H1 (cell line): Measurements from ENCODE around the gene DISC1. TPM values are rescaled to one million over a fixed set of nuclear protein-coding genes. Genes with fewer than 3 reads are reported as not detected.

Source experiments
- CTCF ChIA-PET: fragments of 300-600 bp; sonication (Branson Sonifier 250); formaldehyde crosslinking; loops from one replicate; lab custom pipeline; 2021; ENCODE audit not compliant: partially characterized antibody; lab: Charles Lee
- POLR2A ChIA-PET: fragments of 300-600 bp; sonication (Branson Sonifier 250); formaldehyde crosslinking; loops from one replicate; lab custom pipeline; 2021; ENCODE audit warnings: inconsistent platforms; ENCODE audit not compliant: partially characterized antibody; lab: Charles Lee
- DNase-seq, 2 experiments: peaks; one replicate each; pipeline versions ENCODE4 v3.0.0 to v3.0.0-alpha.2; 2010 to 2022; ENCODE audit warnings: low spot score in 2 of 2, low read depth in 1 of 2, mixed read lengths in 1 of 2
- FAIRE-seq: peaks from 2 replicates; lab custom pipeline; 2011; peaks lifted over from hg19 to GRCh38; lab: Jason Lieb, UNC
- H2AFZ ChIP-seq: 2 replicates; pipeline ENCODE4 v1.8.1; 2012; ENCODE audit warnings: low read length, inconsistent platforms
- H2AK5ac ChIP-seq: 2 replicates; pipeline ENCODE4 v1.6.1; 2013; ENCODE audit warnings: low read depth, low read length
- H2BK120ac ChIP-seq: replicated peaks from 2 replicates; pipeline ENCODE3; 2013; ENCODE audit warnings: low read depth, low read length, inconsistent platforms
- H2BK12ac ChIP-seq: 2 replicates; pipeline ENCODE4 v1.6.1; 2013; ENCODE audit warnings: low read depth, low read length
- H2BK15ac ChIP-seq: 2 replicates; pipeline ENCODE4 v1.6.1; 2013; ENCODE audit warnings: low read length
- H2BK20ac ChIP-seq: 2 replicates; pipeline ENCODE4 v1.6.1; 2013; ENCODE audit warnings: low read length
- H2BK5ac ChIP-seq: 2 replicates; pipeline ENCODE4 v1.6.1; 2013; ENCODE audit warnings: low read depth, low read length
- H3K14ac ChIP-seq: 2 replicates; pipeline ENCODE4 v1.6.1; 2013; ENCODE audit warnings: inconsistent platforms; ENCODE audit not compliant: insufficient read length
- H3K18ac ChIP-seq: 2 replicates; pipeline ENCODE4 v1.6.1; 2013; ENCODE audit warnings: low read length; ENCODE audit errors: extremely low read depth
- H3K23ac ChIP-seq: 2 replicates; pipeline ENCODE4 v1.6.1; 2013; ENCODE audit warnings: inconsistent platforms; ENCODE audit not compliant: insufficient read length
- H3K23me2 ChIP-seq: 2 replicates; pipeline ENCODE4 v1.6.1; 2013; ENCODE audit warnings: low read depth, low read length
- H3K27ac ChIP-seq: 2 replicates; pipeline ENCODE4 v1.6.1; 2011; ENCODE audit warnings: low read depth, low read length, inconsistent platforms
- H3K27me3 ChIP-seq, 4 experiments: replicated peaks in 1 of 4; 1 replicate in 1 of 4; 2 replicates in 3 of 4; pipeline versions ENCODE4 v1.6.1 to v1.8.1; 2011 to 2013; ENCODE audit warnings: low read length in 3 of 4, mild to moderate bottlenecking in 3 of 4, inconsistent platforms in 2 of 4, mixed read lengths in 2 of 4, moderate library complexity in 1 of 4; ENCODE audit not compliant: control insufficient read depth in 3 of 4, insufficient read depth in 3 of 4; ENCODE audit errors: extremely low read depth in 1 of 4
- H3K36me3 ChIP-seq, 4 experiments: 2 replicates each; pipeline versions ENCODE4 v1.6.1 to v1.8.1; 2011 to 2013; ENCODE audit warnings: mild to moderate bottlenecking in 4 of 4, low read length in 3 of 4, moderate library complexity in 2 of 4, control low read depth in 1 of 4, inconsistent platforms in 1 of 4; ENCODE audit not compliant: insufficient read depth in 4 of 4, control insufficient read depth in 2 of 4
- H3K4ac ChIP-seq: replicated peaks from 2 replicates; pipeline ENCODE3; 2013; ENCODE audit warnings: low read length, low read depth, mixed read lengths, inconsistent platforms; ENCODE audit not compliant: insufficient read length
- H3K4me1 ChIP-seq, 4 experiments: replicated peaks in 1 of 4; 1 replicate in 1 of 4; 2 replicates in 3 of 4; pipeline versions ENCODE4 v1.6.1 to v1.8.1; 2011 to 2013; ENCODE audit warnings: low read length in 3 of 4, inconsistent platforms in 2 of 4, mixed read lengths in 1 of 4; ENCODE audit not compliant: insufficient read depth in 4 of 4, control insufficient read depth in 3 of 4
- H3K4me2 ChIP-seq, 2 experiments: 2 replicates each; pipeline versions ENCODE4 v1.6.1 to v1.8.1; 2011 to 2013; ENCODE audit warnings: low read depth in 2 of 2, low read length in 2 of 2, control low read depth in 1 of 2, inconsistent platforms in 1 of 2, mild to moderate bottlenecking in 1 of 2; ENCODE audit not compliant: insufficient read depth in 1 of 2
- H3K4me3 ChIP-seq, 4 experiments: fragments of 200-600, 300-600 bp in 1 of 4; sonication (generic), shearing (Covaris generic), sonication (Bioruptor Twin) in 1 of 4; 2 replicates each; pipeline versions ENCODE4 v1.5.1 to v1.8.1; 2011 to 2016; ENCODE audit warnings: low read length in 4 of 4, low read depth in 3 of 4, control low read depth in 2 of 4, inconsistent platforms in 2 of 4, mild to moderate bottlenecking in 2 of 4, mixed read lengths in 1 of 4, moderate library complexity in 1 of 4; ENCODE audit not compliant: insufficient read depth in 2 of 4; ENCODE audit errors: extremely low read depth in 1 of 4
- H3K56ac ChIP-seq: replicated peaks from 2 replicates; pipeline ENCODE3; 2013; ENCODE audit warnings: low read depth, mild to moderate bottlenecking, mixed read lengths, low read length, inconsistent platforms; ENCODE audit not compliant: insufficient read length
- H3K79me1 ChIP-seq: 2 replicates; pipeline ENCODE4 v1.6.1; 2013; ENCODE audit warnings: low read depth, low read length, control low read depth
- H3K79me2 ChIP-seq, 2 experiments: 2 replicates each; pipeline versions ENCODE4 v1.6.1 to v1.8.1; 2012 to 2013; ENCODE audit warnings: low read length in 2 of 2, mild to moderate bottlenecking in 2 of 2, inconsistent platforms in 1 of 2; ENCODE audit not compliant: insufficient read depth in 2 of 2, control insufficient read depth in 1 of 2
- H3K9ac ChIP-seq, 4 experiments: replicated peaks in 1 of 4; 1 replicate in 1 of 4; 2 replicates in 3 of 4; pipeline versions ENCODE4 v1.6.1 to v1.8.1; 2011 to 2013; ENCODE audit warnings: low read depth in 3 of 4, low read length in 3 of 4, control low read depth in 2 of 4, mild to moderate bottlenecking in 2 of 4, moderate library complexity in 2 of 4, inconsistent platforms in 1 of 4; ENCODE audit errors: extremely low read depth in 1 of 4
- H3K9me3 ChIP-seq, 2 experiments: 2 replicates each; pipeline versions ENCODE4 v1.6.1 to v1.8.1; 2012 to 2013; ENCODE audit warnings: mild to moderate bottlenecking in 2 of 2, moderate library complexity in 2 of 2, control low read depth in 1 of 2, inconsistent platforms in 1 of 2, low read depth in 1 of 2, low read length in 1 of 2, mixed read lengths in 1 of 2; ENCODE audit not compliant: insufficient read depth in 2 of 2
- H4K20me1 ChIP-seq, 2 experiments: replicated peaks in 1 of 2; 2 replicates each; pipeline versions ENCODE3 to v1.8.1; 2011 to 2013; ENCODE audit warnings: inconsistent platforms in 2 of 2, low read length in 2 of 2, mild to moderate bottlenecking in 1 of 2; ENCODE audit not compliant: insufficient read depth in 2 of 2, control insufficient read depth in 1 of 2
- H4K5ac ChIP-seq: 2 replicates; pipeline ENCODE4 v1.6.1; 2013; ENCODE audit warnings: low read length, low read depth, mixed read lengths, inconsistent platforms; ENCODE audit not compliant: insufficient read length
- H4K8ac ChIP-seq: 2 replicates; pipeline ENCODE4 v1.8.0; 2013; ENCODE audit warnings: mild to moderate bottlenecking, moderate library complexity, low read length, inconsistent platforms; ENCODE audit not compliant: insufficient read depth; ENCODE audit errors: extremely low read depth
- H4K91ac ChIP-seq: replicated peaks from 2 replicates; pipeline ENCODE3; 2013; ENCODE audit warnings: low read length, mixed read lengths, inconsistent platforms; ENCODE audit not compliant: insufficient read length
- ATF3 ChIP-seq: IDR thresholded peaks from 2 replicates; pipeline ENCODE4 v1.6.1; 2011; ENCODE audit warnings: low read depth, mild to moderate bottlenecking, low read length; ENCODE audit not compliant: insufficient read depth
- EP300 ChIP-seq, 2 experiments: IDR thresholded peaks; 1 replicate in 1 of 2; 2 replicates in 1 of 2; pipeline ENCODE4 v1.6.1; 2011 to 2012; ENCODE audit warnings: low read depth in 2 of 2, low read length in 2 of 2, mild to moderate bottlenecking in 2 of 2, borderline replicate concordance in 1 of 2, inconsistent platforms in 1 of 2, moderate library complexity in 1 of 2
- KDM5A ChIP-seq: fragments of 200-600 bp; IDR thresholded peaks from 2 replicates; pipeline ENCODE4 v1.7.1; 2012; ENCODE audit warnings: mild to moderate bottlenecking, low read length, inconsistent platforms, mixed read lengths
- RBBP5 ChIP-seq: IDR thresholded peaks from 2 replicates; pipeline ENCODE4 v1.7.1; 2012; ENCODE audit warnings: low read depth, mild to moderate bottlenecking, inconsistent platforms, low read length, moderate library complexity, borderline replicate concordance
- RXRA ChIP-seq: IDR thresholded peaks from 2 replicates; pipeline ENCODE4 v1.6.1; 2011; ENCODE audit warnings: low read depth, mild to moderate bottlenecking, low read length, moderate library complexity; ENCODE audit not compliant: insufficient read depth
- TBP ChIP-seq: IDR thresholded peaks from 2 replicates; pipeline ENCODE4 v1.6.1; 2011; ENCODE audit warnings: low read depth, low read length, improper control_type of control experiment
- ZNF274 ChIP-seq: IDR thresholded peaks from 2 replicates; pipeline ENCODE4 v1.7.0; 2012; ENCODE audit warnings: low read length, borderline replicate concordance; ENCODE audit errors: extremely low read depth
- WGBS, 2 experiments: shearing (Covaris generic) in 1 of 2; methylation state at CpG; one replicate each; pipeline versions ENCODE4 v1.1.6 to v1.1.7; 2013 to 2015; ENCODE audit warnings: low lambda C conversion rate in 2 of 2, mixed read lengths in 2 of 2, inconsistent platforms in 1 of 2, low coverage in 1 of 2, missing lambda C conversion rate in 1 of 2; ENCODE audit not compliant: insufficient replicate concordance in 2 of 2, insufficient coverage in 1 of 2, insufficient read length in 1 of 2; ENCODE audit errors: extremely low coverage in 1 of 2, missing lambda C conversion rate in 1 of 2; 5-methylcytosine and 5-hydroxymethylcytosine counted together
- polyA plus RNA-seq, 7 experiments: library from polyadenylated mRNA; depleted of rRNA in 3 of 7; stranded (reverse) in 5 of 7; unstranded in 2 of 7; fragments of >200 nt in 5 of 7; fragments of 200-250 nt in 2 of 7; gene quantifications; 1 replicate in 5 of 7; 2 replicates in 1 of 7; 4 replicates in 1 of 7; pipeline versions ENCODE4 v1.2.1 to v1.2.3, GENCODE V29; 2011 to 2013; ENCODE audit warnings: missing spikeins in 2 of 7, mixed read lengths in 2 of 7
- total RNA-seq: library from RNA; stranded (reverse); fragmentation: NEBNext Ultra II Directional; extraction: Animal tissue kit (Norgen Biotek cat#: 25700); gene quantifications from 2 replicates; pipeline ENCODE4 v1.2.1, GENCODE V29; 2021

The DISC1 gene
- total and polyA plus RNA-seq, 2 of the 8 experiments (the other 6 are each of a cell fraction or from before 2014, with no cell fraction given) = 1.1 to 3.5 TPM

GRCh38 chr1:231612393-231613089 is 14.0 kb upstream of the DISC1 start:
- Histone ChIP-seq H3K79me2 (no peaks in the 10 kb centered on the region), H3K4me1 (no peaks in the 10 kb centered on the region), H2AFZ (no peak overlapping the region), H2BK12ac (no peak overlapping the region), H3K14ac (no peak overlapping the region), H2BK20ac (no peak overlapping the region), H4K5ac (no peak overlapping the region), H2BK120ac (no peak overlapping the region), H2AK5ac (no peak overlapping the region), H3K23ac (no peak overlapping the region), H4K8ac (no peak overlapping the region), H3K4ac (no peak overlapping the region), H4K91ac (no peak overlapping the region), H3K18ac (no peak overlapping the region), H3K27me3 (no peaks in the 10 kb centered on the region; a peak in 1 of 7 replicates), H3K9me3 (no peaks in the 10 kb centered on the region), H2BK15ac (no peak overlapping the region), H3K4me2 (no peak overlapping the region), H4K20me1 (no peaks in the 10 kb centered on the region), H3K79me1 (no peaks in the 10 kb centered on the region), H3K4me3 (no peak overlapping the region), H3K23me2 (no peaks in the 10 kb centered on the region), H3K27ac (no peak overlapping the region), H3K36me3 (no peaks in the 10 kb centered on the region), H3K56ac (no peak overlapping the region), H2BK5ac (no peak overlapping the region), H3K9ac (no peak overlapping the region)
- TF ChIP-seq ATF3 = no peak
- no peak for TF ChIP-seq TBP
- no peak for TF ChIP-seq KDM5A
- TF ChIP-seq ZNF274 = no peak
- TF ChIP-seq RXRA = no peak
- TF ChIP-seq EP300 (IDR thresholded peaks at IDR 0.05; ENCODE audit: borderline replicate concordance in 1 of 2, low read depth in 2 of 2, low read length in 2 of 2) = no peak
- no peak for TF ChIP-seq RBBP5
- 86% methylated on average over 10 of the region's 10 CpGs; no CpG with 5 or more reads in 1 of the 2 experiments for whole genome bisulfite sequencing, 2 experiments
- FAIRE-seq (no peak), DNase-seq (no peak)
- CTCF ChIA-PET = interaction anchor here (0.6 to 1.2 kb wide), 2 partner anchors 9 to 81 kb away, joined by 3 read pairs; no protein-coding TSS in a partner anchor
- POLR2A ChIA-PET = interaction anchor here (0.9 kb wide), 1 partner anchor 86 kb away, joined by 4 read pairs; no protein-coding TSS in a partner anchor
